Endodermal cell (in vitro differentiated cells): ENCODE measurements around the gene GRM3. TPM values are rescaled to one million over a fixed set of nuclear protein-coding genes. Genes with fewer than 3 reads are reported as not detected.
A peak's percentile ranks its signal among the peaks of the same experiment; 100 is the strongest.
"Not testable (repeated sequence)": the region's sequence is repeated elsewhere in the genome, so short reads cannot be mapped to it uniquely, and the experiment has no call there.

Source experiments
- DNase-seq: peaks from one replicate; pipeline ENCODE4 v3.0.0-alpha.2; 2017
- H3K27ac ChIP-seq: 2 replicates; pipeline ENCODE4 v1.5.1; 2013; ENCODE audit warnings: mild to moderate bottlenecking, low read depth, low read length, moderate library complexity
- H3K27me3 ChIP-seq: 2 replicates; pipeline ENCODE4 v1.6.1; 2013; ENCODE audit warnings: mild to moderate bottlenecking, low read length, moderate library complexity; ENCODE audit not compliant: insufficient read depth, control insufficient read depth, poor library complexity, severe bottlenecking
- H3K36me3 ChIP-seq: 2 replicates; pipeline ENCODE4 v1.7.0; 2013; ENCODE audit warnings: mild to moderate bottlenecking, low read length, moderate library complexity; ENCODE audit not compliant: control insufficient read depth, insufficient read depth
- H3K4me1 ChIP-seq: one replicate; pipeline ENCODE4 v1.7.0; 2013; ENCODE audit warnings: low read length; ENCODE audit not compliant: control insufficient read depth, insufficient read depth
- H3K4me3 ChIP-seq: 2 replicates; pipeline ENCODE4 v1.5.1; 2013; ENCODE audit warnings: mild to moderate bottlenecking, low read length, moderate library complexity
- H3K9ac ChIP-seq: 2 replicates; pipeline ENCODE4 v1.6.1; 2013; ENCODE audit warnings: mild to moderate bottlenecking, low read length, moderate library complexity; ENCODE audit not compliant: poor library complexity, severe bottlenecking; ENCODE audit errors: extremely low read depth
- H3K9me3 ChIP-seq: 2 replicates; pipeline ENCODE4 v1.6.1; 2013; ENCODE audit warnings: mild to moderate bottlenecking, low read length, moderate library complexity; ENCODE audit not compliant: control insufficient read depth
- H3K27ac Mint-ChIP-seq: 2 replicates; pipeline ENCODE4 v1.8.0; 2020; ENCODE audit warnings: mixed read lengths
- H3K27me3 Mint-ChIP-seq: 2 replicates; pipeline ENCODE4 v1.8.0; 2021; ENCODE audit warnings: mild to moderate bottlenecking, mixed read lengths; ENCODE audit not compliant: insufficient read depth
- H3K36me3 Mint-ChIP-seq: 2 replicates; pipeline ENCODE4 v1.8.0; 2020; ENCODE audit warnings: low read depth, mixed read lengths
- H3K4me1 Mint-ChIP-seq: 2 replicates; pipeline ENCODE4 v1.8.0; 2020; ENCODE audit warnings: mixed read lengths
- H3K4me3 Mint-ChIP-seq: 2 replicates; pipeline ENCODE4 v1.8.0; 2020; ENCODE audit warnings: mild to moderate bottlenecking, moderate library complexity, mixed read lengths
- H3K9me3 Mint-ChIP-seq: 2 replicates; pipeline ENCODE4 v1.8.0; 2020; ENCODE audit warnings: mild to moderate bottlenecking, mixed read lengths
- WGBS, 2 experiments: methylation state at CpG; one replicate each; pipeline versions ENCODE4 v1.1.5 to v1.1.7; 2013; ENCODE audit warnings: missing lambda C conversion rate in 2 of 2, mixed read lengths in 1 of 2; ENCODE audit not compliant: insufficient coverage in 1 of 2, insufficient read length in 1 of 2; 5-methylcytosine and 5-hydroxymethylcytosine counted together
- total RNA-seq, 2 donors: library from RNA; stranded (reverse); fragmentation: NEBNext Ultra II Directional in 1 of 2; extraction: Animal tissue kit (Norgen Biotek cat#: 25700) in 1 of 2; gene quantifications; 2 replicates in 1 of 2; 3 replicates in 1 of 2; pipeline ENCODE4 v1.2.1, GENCODE V29; 2021
- TF ChIP-seq, protein P1 (sequence below): fragments of 200-600 bp; sonication (generic); conservative IDR thresholded peaks from 2 replicates; pipeline ENCODE4 v1.5.0; 2021; ENCODE audit warnings: antibody characterized with exemption, mild to moderate bottlenecking

The GRM3 gene
- total RNA-seq, 2 donors from 2014 or later: 0.75 to 0.91 TPM

DNA sequence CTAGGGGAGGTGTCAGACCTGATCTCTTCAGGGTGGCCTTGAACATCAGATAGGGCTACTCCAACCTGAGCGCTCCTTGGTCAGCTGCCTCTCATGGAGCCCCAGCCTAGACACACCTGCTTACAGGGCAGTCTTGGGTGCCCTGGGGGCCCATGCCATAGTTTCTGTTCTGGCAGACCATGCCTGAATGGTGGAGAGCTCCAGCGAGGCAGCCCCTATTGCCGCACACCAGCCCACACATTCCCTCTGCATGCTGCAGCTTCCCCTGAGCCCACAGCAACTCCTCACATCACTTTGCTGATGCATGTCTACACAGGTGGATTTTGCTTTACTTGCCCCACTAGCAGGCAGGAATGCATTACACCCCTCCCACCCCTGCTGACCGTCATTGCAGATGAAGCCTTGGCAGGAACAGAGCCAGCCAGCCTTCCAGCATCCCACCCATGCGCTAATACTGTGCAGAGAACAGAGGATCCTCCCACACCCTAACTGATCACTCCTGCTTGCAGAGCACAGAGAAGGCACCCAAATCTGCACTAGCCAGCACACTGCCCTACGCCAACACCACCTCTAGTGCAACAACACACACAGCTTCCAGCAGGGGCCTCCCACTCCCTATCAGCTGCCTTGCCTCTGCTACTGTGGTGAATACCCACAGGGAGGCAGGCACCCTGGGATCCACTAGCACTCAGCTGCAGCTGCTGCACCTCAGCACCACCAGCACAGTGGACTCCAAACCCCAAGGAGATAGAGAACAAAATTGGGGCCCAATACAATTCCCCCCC lies 43.0 kb upstream of the GRM3 start:
- no peak overlapping the region for H3K27ac Mint-ChIP-seq
- TF ChIP-seq, protein P1, sequence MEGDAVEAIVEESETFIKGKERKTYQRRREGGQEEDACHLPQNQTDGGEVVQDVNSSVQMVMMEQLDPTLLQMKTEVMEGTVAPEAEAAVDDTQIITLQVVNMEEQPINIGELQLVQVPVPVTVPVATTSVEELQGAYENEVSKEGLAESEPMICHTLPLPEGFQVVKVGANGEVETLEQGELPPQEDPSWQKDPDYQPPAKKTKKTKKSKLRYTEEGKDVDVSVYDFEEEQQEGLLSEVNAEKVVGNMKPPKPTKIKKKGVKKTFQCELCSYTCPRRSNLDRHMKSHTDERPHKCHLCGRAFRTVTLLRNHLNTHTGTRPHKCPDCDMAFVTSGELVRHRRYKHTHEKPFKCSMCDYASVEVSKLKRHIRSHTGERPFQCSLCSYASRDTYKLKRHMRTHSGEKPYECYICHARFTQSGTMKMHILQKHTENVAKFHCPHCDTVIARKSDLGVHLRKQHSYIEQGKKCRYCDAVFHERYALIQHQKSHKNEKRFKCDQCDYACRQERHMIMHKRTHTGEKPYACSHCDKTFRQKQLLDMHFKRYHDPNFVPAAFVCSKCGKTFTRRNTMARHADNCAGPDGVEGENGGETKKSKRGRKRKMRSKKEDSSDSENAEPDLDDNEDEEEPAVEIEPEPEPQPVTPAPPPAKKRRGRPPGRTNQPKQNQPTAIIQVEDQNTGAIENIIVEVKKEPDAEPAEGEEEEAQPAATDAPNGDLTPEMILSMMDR: peak; percentile 67
- H3K36me3 Mint-ChIP-seq: no peaks in the 10 kb centered on the region
- no peaks in the 10 kb centered on the region for H3K27me3 ChIP-seq
- H3K9me3 ChIP-seq: no peaks in the 10 kb centered on the region
- H3K27me3 Mint-ChIP-seq: peaks cover 2% of the 10 kb centered on the region
- peaks cover 6% of the 10 kb centered on the region for H3K4me1 Mint-ChIP-seq
- H3K36me3 ChIP-seq: no peaks in the 10 kb centered on the region
- H3K4me1 ChIP-seq: no peaks in the 10 kb centered on the region
- H3K27ac ChIP-seq: no peak overlapping the region
- peak; percentile 72 for DNase-seq
- no peak overlapping the region for H3K4me3 ChIP-seq
- H3K9ac ChIP-seq: no peak overlapping the region
- H3K4me3 Mint-ChIP-seq: no peak overlapping the region
- 83 to 93% methylated on average over 2 to 6 of the region's 6 CpGs for WGBS, 2 experiments
- no peaks in the 10 kb centered on the region for H3K9me3 Mint-ChIP-seq

DNA sequence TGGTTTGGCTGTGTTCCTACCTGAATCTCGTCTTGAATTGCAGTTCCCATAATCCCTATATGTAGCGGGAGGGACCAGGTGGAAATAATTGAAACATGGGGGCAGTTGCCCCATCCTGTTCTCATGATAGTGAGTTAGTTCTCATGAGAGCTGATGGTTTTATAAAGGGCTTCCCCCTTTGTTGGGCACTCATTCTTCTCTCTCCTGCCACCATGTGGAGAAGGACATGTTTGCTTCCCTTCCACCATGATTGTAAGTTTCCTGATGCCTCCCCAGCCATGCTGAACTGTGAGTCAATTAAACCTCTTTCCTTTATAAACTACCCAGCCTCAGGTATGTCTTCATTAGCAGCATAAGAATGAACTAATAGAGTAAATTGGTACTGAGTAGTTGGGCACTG lies 28.0 kb upstream of the GRM3 start:
- not testable (repeated sequence) for H3K36me3 Mint-ChIP-seq, H3K4me1 ChIP-seq, H3K27ac ChIP-seq, H3K4me1 Mint-ChIP-seq, H3K36me3 ChIP-seq, H3K9ac ChIP-seq, H3K9me3 ChIP-seq, H3K27me3 ChIP-seq, H3K4me3 Mint-ChIP-seq, H3K4me3 ChIP-seq, H3K27me3 Mint-ChIP-seq, H3K27ac Mint-ChIP-seq
- H3K9me3 Mint-ChIP-seq: peaks cover 11% of the 10 kb centered on the region
- 91% methylated on average over 2 of the region's 2 CpGs; no CpG with 5 or more reads in 1 of the 2 experiments for WGBS, 2 experiments
- DNase-seq: peak; percentile 56
- TF ChIP-seq, protein P1: peak; percentile 68

DNA sequence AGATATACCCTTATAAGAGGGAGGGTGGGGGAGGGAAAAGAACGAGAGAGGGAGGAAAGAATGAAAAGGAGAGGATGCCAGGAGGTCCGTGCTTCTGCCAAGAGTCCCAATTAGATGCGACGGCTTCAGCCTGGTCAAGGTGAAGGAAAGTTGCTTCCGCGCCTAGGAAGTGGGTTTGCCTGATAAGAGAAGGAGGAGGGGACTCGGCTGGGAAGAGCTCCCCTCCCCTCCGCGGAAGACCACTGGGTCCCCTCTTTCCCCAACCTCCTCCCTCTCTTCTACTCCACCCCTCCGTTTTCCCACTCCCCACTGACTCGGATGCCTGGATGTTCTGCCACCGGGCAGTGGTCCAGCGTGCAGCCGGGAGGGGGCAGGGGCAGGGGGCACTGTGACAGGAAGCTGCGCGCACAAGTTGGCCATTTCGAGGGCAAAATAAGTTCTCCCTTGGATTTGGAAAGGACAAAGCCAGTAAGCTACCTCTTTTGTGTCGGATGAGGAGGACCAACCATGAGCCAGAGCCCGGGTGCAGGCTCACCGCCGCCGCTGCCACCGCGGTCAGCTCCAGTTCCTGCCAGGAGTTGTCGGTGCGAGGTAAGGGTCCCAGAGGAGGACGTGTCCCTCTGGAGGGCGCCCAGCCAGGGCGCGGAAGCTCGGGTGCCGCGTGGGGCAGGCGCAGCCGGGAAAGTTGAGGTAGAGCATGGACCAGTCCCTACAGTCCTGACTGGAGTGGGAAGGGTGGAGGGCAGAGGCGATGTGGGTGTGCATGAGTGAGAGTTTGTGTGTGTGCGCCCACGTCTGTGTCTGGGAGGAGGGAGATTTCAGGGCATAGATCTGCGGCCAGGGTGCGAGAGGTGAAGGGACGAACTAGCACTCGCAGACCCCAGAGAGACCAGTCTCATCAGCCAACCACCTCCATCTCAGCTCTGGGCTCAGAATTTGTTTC lies 844 bp downstream of the GRM3 start:
- Mint-ChIP-seq H3K27ac (peak overlapping the region; percentile 27), H3K27me3 (peaks cover 51% of the 10 kb centered on the region), H3K4me3 (peak overlapping the region; percentile 69), H3K36me3 (no peaks in the 10 kb centered on the region), H3K4me1 (peaks cover 20% of the 10 kb centered on the region), H3K9me3 (no peaks in the 10 kb centered on the region)
- DNase-seq: peak; percentile 86
- H3K27ac ChIP-seq: no peak overlapping the region
- H3K9ac ChIP-seq: no peak overlapping the region
- H3K36me3 ChIP-seq: no peaks in the 10 kb centered on the region
- WGBS, 2 experiments: 1% methylated on average over 14 to 41 of the region's 42 CpGs
- TF ChIP-seq, protein P1: no peak
- peaks cover 25% of the 10 kb centered on the region for H3K27me3 ChIP-seq
- H3K4me1 ChIP-seq: no peaks in the 10 kb centered on the region
- H3K4me3 ChIP-seq: peak overlapping the region; percentile 78
- H3K9me3 ChIP-seq: no peaks in the 10 kb centered on the region
